Thoracic aorta (tissue), 2 donors: ENCODE results near the gene GLIPR2. TPM values are rescaled to one million over a fixed set of nuclear protein-coding genes. Genes with fewer than 3 reads are reported as not detected.
"Not testable (repeated sequence)": the region's sequence is repeated elsewhere in the genome, so short reads cannot be mapped to it uniquely, and the experiment has no call there.

Source experiments
- ATAC-seq: fragments of 150-250 bp; one replicate; pipeline ENCODE4 v1.8.0; 2017; ENCODE audit warnings: low read depth; ENCODE audit not compliant: insufficient number of reproducible peaks, low FRiP score
- DNase-seq: peaks from one replicate; pipeline ENCODE4 v3.0.0-alpha.2; 2020; ENCODE audit warnings: low spot score
- H3K27ac ChIP-seq, 2 donors: fragments of 200-600 bp; sonication (generic); 1 replicate in 1 of 2; 2 replicates in 1 of 2; pipeline ENCODE4 v1.5.1; 2016; ENCODE audit warnings: mild to moderate bottlenecking in 2 of 2, moderate library complexity in 2 of 2
- H3K27me3 ChIP-seq: fragments of 200-600 bp; sonication (generic); replicated peaks from 2 replicates; pipeline ENCODE4 v1.6.0; 2016; ENCODE audit warnings: mild to moderate bottlenecking; ENCODE audit not compliant: insufficient read depth
- H3K36me3 ChIP-seq: fragments of 200-600 bp; sonication (generic); one replicate; pipeline ENCODE4 v1.5.1; 2016
- H3K4me1 ChIP-seq, 2 donors: fragments of 200-600 bp; sonication (generic); 1 replicate in 1 of 2; 2 replicates in 1 of 2; pipeline versions ENCODE4 v1.5.1 to v1.6.0; 2016; ENCODE audit warnings: low read depth in 2 of 2, mild to moderate bottlenecking in 1 of 2; ENCODE audit not compliant: control insufficient read depth in 1 of 2
- H3K4me3 ChIP-seq: fragments of 200-600 bp; sonication (generic); 2 replicates; pipeline ENCODE4 v1.5.1; 2016; ENCODE audit warnings: mild to moderate bottlenecking
- H3K9me3 ChIP-seq: fragments of 200-600 bp; sonication (generic); 2 replicates; pipeline ENCODE4 v1.5.1; 2016
- CTCF ChIP-seq: fragments of 200-600 bp; sonication (generic); IDR thresholded peaks from one replicate; pipeline ENCODE4 v1.5.1; 2019; ENCODE audit warnings: antibody characterized with exemption
- total RNA-seq, 2 donors: library from RNA; depleted of rRNA; stranded (reverse); fragments of >200 nt; gene quantifications; one replicate each; pipeline versions ENCODE4 v1.1.0 to v1.2.3, GENCODE V29; 2016

GLIPR2 gene
- total RNA-seq, 2 donors from 2014 or later: 47.0 to 52.1 TPM

GRCh38 chr9:36158917-36159316 lies 22.4 kb downstream of the GLIPR2 start:
- DNase-seq (no peak), ATAC-seq (no peak)
- Histone ChIP-seq H3K4me1 (peaks cover 22 to 67% of the 10 kb centered on the region in 2 donors), H3K27me3 (no peaks in the 10 kb centered on the region), H3K27ac (peak overlapping the region; percentile 69 to 77), H3K4me3 (no peak overlapping the region), H3K36me3 (peaks cover 6% of the 10 kb centered on the region), H3K9me3 (no peaks in the 10 kb centered on the region)
- TF ChIP-seq CTCF: no peak

GRCh38 chr9:36159509-36159908 lies 23.0 kb downstream of the GLIPR2 start:
- not testable (repeated sequence) for ATAC-seq, H3K27me3 ChIP-seq, DNase-seq, H3K4me3 ChIP-seq, H3K36me3 ChIP-seq, H3K9me3 ChIP-seq
- Histone ChIP-seq H3K4me1 (peaks cover 22 to 68% of the 10 kb centered on the region in 2 donors), H3K27ac (peak overlapping the region; percentile 69 to 77)

GRCh38 chr9:36160126-36160525 lies 23.6 kb downstream of the GLIPR2 start:
- H3K27ac ChIP-seq: peak overlapping the region; percentile 69 to 77
- H3K4me1 ChIP-seq: peaks cover 20 to 70% of the 10 kb centered on the region in 2 donors
- not testable (repeated sequence) for H3K27me3 ChIP-seq, H3K4me3 ChIP-seq, DNase-seq, H3K9me3 ChIP-seq, H3K36me3 ChIP-seq, ATAC-seq

GRCh38 chr9:36161187-36161586 lies 24.7 kb downstream of the GLIPR2 start:
- peaks cover 24 to 77% of the 10 kb centered on the region in 2 donors for H3K4me1 ChIP-seq
- H3K27ac ChIP-seq: peak overlapping the region; percentile 68 to 77
- no peak for DNase-seq
- no peak for TF ChIP-seq CTCF
- H3K36me3 ChIP-seq: no peaks in the 10 kb centered on the region
- ATAC-seq: no peak
- no peak overlapping the region for H3K4me3 ChIP-seq
- no peaks in the 10 kb centered on the region for H3K27me3 ChIP-seq
- H3K9me3 ChIP-seq: no peaks in the 10 kb centered on the region

GRCh38 chr9:36162211-36162738 lies 25.7 kb downstream of the GLIPR2 start:
- DNase-seq (no peak), ATAC-seq (no peak)
- Histone ChIP-seq H3K27me3 (no peaks in the 10 kb centered on the region), H3K36me3 (no peaks in the 10 kb centered on the region), H3K4me3 (no peak overlapping the region), H3K9me3 (no peaks in the 10 kb centered on the region), H3K27ac (peak overlapping the region; percentile 75 to 77), H3K4me1 (peaks cover 24 to 77% of the 10 kb centered on the region in 2 donors)
- TF ChIP-seq CTCF: no peak

- H3K27me3 ChIP-seq: no peaks in the 10 kb centered on the region
- no peaks in the 10 kb centered on the region for H3K36me3 ChIP-seq
- peaks cover 24 to 69% of the 10 kb centered on the region in 2 donors for H3K4me1 ChIP-seq
- ATAC-seq (no peak), DNase-seq (no peak)
- H3K9me3 ChIP-seq: no peaks in the 10 kb centered on the region
- no peak for TF ChIP-seq CTCF
- peak overlapping the region; percentile 75 to 77 for H3K27ac ChIP-seq
- no peak overlapping the region for H3K4me3 ChIP-seq
Observed at GRCh38 chr9:36163049-36163785, 26.7 kb downstream of the GLIPR2 start.
